Upper lobe of left lung (tissue), 6 donors: Measurements from ENCODE around the gene LSR. TPM values are rescaled to one million over a fixed set of nuclear protein-coding genes. Genes with fewer than 3 reads are reported as not detected.

Experiments used
- ATAC-seq, 2 donors: fragments of 200-7000 bp; cut with Tn5 transposase; one replicate each; pipeline ENCODE4 v1.9.1; 2022; ENCODE audit warnings: mild to moderate bottlenecking in 2 of 2, moderate library complexity in 2 of 2; ENCODE audit not compliant: low FRiP score in 2 of 2
- DNase-seq, 2 donors: peaks; one replicate each; pipeline ENCODE4 v3.0.0-alpha.2; 2019 to 2020
- H3K27ac ChIP-seq, 4 donors: fragments of 200-600 bp; sonication (generic); one replicate each; pipeline ENCODE4 v1.5.1; 2016 to 2019
- H3K27me3 ChIP-seq, 4 donors: fragments of 200-600 bp; sonication (generic); one replicate each; pipeline ENCODE4 v1.5.1; 2017 to 2019
- H3K36me3 ChIP-seq, 4 donors: fragments of 200-600 bp; sonication (generic); one replicate each; pipeline ENCODE4 v1.5.1; 2016 to 2019
- H3K4me1 ChIP-seq, 4 donors: fragments of 200-600 bp; sonication (generic); one replicate each; pipeline ENCODE4 v1.5.1; 2018 to 2019
- H3K4me3 ChIP-seq, 4 donors: fragments of 200-600 bp; sonication (generic); one replicate each; pipeline ENCODE4 v1.5.1; 2017 to 2019; ENCODE audit warnings: mild to moderate bottlenecking in 2 of 4, moderate library complexity in 1 of 4
- H3K9me3 ChIP-seq, 4 donors: fragments of 200-600 bp; sonication (generic); one replicate each; pipeline ENCODE4 v1.5.1; 2018 to 2019
- CTCF ChIP-seq, 6 experiments: fragments of 450-650 bp in 4 of 6; fragments of 200-600 bp in 2 of 6; sonication (generic) in 2 of 6; IDR thresholded peaks; one replicate each; pipeline ENCODE4 v1.5.1; 2016 to 2019; ENCODE audit warnings: antibody characterized with exemption in 6 of 6
- EP300 ChIP-seq, 4 donors: sonication (generic); formaldehyde crosslinking; IDR thresholded peaks; one replicate each; pipeline ENCODE4 v1.5.1; 2017; ENCODE audit warnings: antibody characterized with exemption in 4 of 4, control low read depth in 2 of 4
- POLR2A ChIP-seq, 4 donors: fragments of 450-650 bp; IDR thresholded peaks; one replicate each; pipeline ENCODE4 v1.5.1; 2016 to 2017; ENCODE audit warnings: antibody characterized with exemption in 4 of 4, mild to moderate bottlenecking in 2 of 4
- POLR2AphosphoS5 ChIP-seq, 2 donors: sonication (generic); formaldehyde crosslinking; IDR thresholded peaks; one replicate each; pipeline ENCODE4 v1.5.1; 2017; ENCODE audit warnings: antibody characterized with exemption in 2 of 2
- WGBS, 2 donors: methylation state at CpG; one replicate each; pipeline ENCODE4 v1.1.5; 2017 to 2018; 5-methylcytosine and 5-hydroxymethylcytosine counted together
- total RNA-seq, 6 donors: library from RNA; depleted of rRNA in 4 of 6; stranded (reverse); fragments of >200 nt in 4 of 6; gene quantifications; one replicate each; pipeline versions ENCODE4 v1.1.0 to v1.2.1, GENCODE V29; 2016 to 2021
- donor health status: DM: no; HTN: no; CAD: no; lungs with moderate emphysema.
- donor health status: DM: no; HTN: yes; CAD: no; lungs with severe emphysema.

LSR gene
- total RNA-seq, 6 donors from 2014 or later = 54.5 to 151 (median 76.5) TPM

GRCh38 chr19:35316560-35316959, 67.8 kb downstream of the LSR start:
- Histone ChIP-seq H3K27ac (no peak overlapping the region), H3K36me3 (no peaks in the 10 kb centered on the region), H3K4me3 (no peak overlapping the region), H3K4me1 (peaks cover 6 to 31% (median 19%) of the 10 kb centered on the region in 4 donors), H3K9me3 (no peaks in the 10 kb centered on the region), H3K27me3 (no peaks in the 10 kb centered on the region)
- ATAC-seq = no peak
- 73 to 76% methylated on average over 8 to 9 of the region's 9 CpGs for WGBS, 2 donors
- no peak for DNase-seq
- TF ChIP-seq EP300 (IDR thresholded peaks at IDR 0.05) = no peak
- TF ChIP-seq POLR2A (IDR thresholded peaks at IDR 0.05) = no peak
- TF ChIP-seq POLR2AphosphoS5 (IDR thresholded peaks at IDR 0.05) = no peak
- no peak for TF ChIP-seq CTCF (IDR thresholded peaks at IDR 0.05)

Other genes starting within 250 kb of the LSR start
- 100 to 1,000 TPM in 4 of 6 donors, 10 to 100 TPM in 2; 85.1 to 206 (median 119) TPM for gene GRAMD1A, start 248.7 kb upstream of the LSR start, total RNA-seq
- 10 to 100 TPM in 1 of 6 donors, 1 to 10 TPM in 5; 2.9 to 13.1 (median 6.9) TPM for gene SCN1B, start 218.5 kb upstream of the LSR start, total RNA-seq
- 10 to 100 TPM; 15.9 to 54.5 (median 41.1) TPM for gene HPN, start 207.3 kb upstream of the LSR start, total RNA-seq
- gene FXYD3, start 133.2 kb upstream of the LSR start, total RNA-seq = 100 to 1,000 TPM in 5 of 6 donors, 10 to 100 TPM in 1; 94.3 to 236 (median 195) TPM
- gene LGI4, start 113.9 kb upstream of the LSR start, total RNA-seq = 10 to 100 TPM in 2 of 6 donors, 1 to 10 TPM in 4; 3.3 to 25.3 (median 7.1) TPM
- 10 to 100 TPM in 4 of 6 donors, 1 to 10 TPM in 2; 3.8 to 64.9 (median 25.2) TPM for gene FXYD1, start 110.2 kb upstream of the LSR start, total RNA-seq
- under 1 TPM in 1 of 6 donors, not detected in 5; 0.34 TPM for gene FXYD7, start 105.7 kb upstream of the LSR start, total RNA-seq
- 100 to 1,000 TPM in 2 of 6 donors, 10 to 100 TPM in 4; 40.4 to 153 (median 91.8) TPM for gene FXYD5, start 94.3 kb upstream of the LSR start, total RNA-seq
- not detected for gene FAM187B, start 20.3 kb upstream of the LSR start, total RNA-seq
- 100 to 1,000 TPM in 5 of 6 donors, 10 to 100 TPM in 1; 96.7 to 289 (median 175) TPM for gene USF2, start 20.0 kb downstream of the LSR start, total RNA-seq
- gene HAMP, start 33.5 kb downstream of the LSR start, total RNA-seq = 1 to 10 TPM in 1 of 6 donors, under 1 TPM in 3, not detected in 2; 0.46 to 8.4 (median 0.76) TPM
- gene MAG, start 43.2 kb downstream of the LSR start, total RNA-seq = 1 to 10 TPM in 2 of 6 donors, under 1 TPM in 2, not detected in 2; 0.51 to 6.2 (median 2.2) TPM
- gene CD22, start 80.2 kb downstream of the LSR start, total RNA-seq = 10 to 100 TPM in 5 of 6 donors, 1 to 10 TPM in 1; 8.8 to 36.7 (median 24.7) TPM
- under 1 TPM in 1 of 6 donors, not detected in 5; 0.17 TPM for gene FFAR1, start 98.9 kb downstream of the LSR start, total RNA-seq
- under 1 TPM in 1 of 6 donors, not detected in 5; 0.24 TPM for gene FFAR3, start 109.5 kb downstream of the LSR start, total RNA-seq
- gene GPR42, start 122.1 kb downstream of the LSR start, total RNA-seq = under 1 TPM in 2 of 6 donors, not detected in 4; 0.14 to 0.17 TPM
- 1 to 10 TPM in 3 of 6 donors, under 1 TPM in 2, not detected in 1; 0.22 to 9.0 (median 2.1) TPM for gene FFAR2, start 199.3 kb downstream of the LSR start, total RNA-seq
- under 1 TPM in 1 of 6 donors, not detected in 5; 0.61 TPM for gene KRTDAP, start 241.5 kb downstream of the LSR start, total RNA-seq